GM12891 (cell line): ENCODE data around the gene MEFV.

Experiments used
- POLR2A ChIP-seq: IDR thresholded peaks from 2 replicates; pipeline ENCODE4 v1.6.1; 2011; ENCODE audit warnings: low read depth, low read length, control low read depth
- POLR2AphosphoS5 ChIP-seq: IDR thresholded peaks from 2 replicates; pipeline ENCODE4 v1.6.1; 2011; ENCODE audit warnings: low read depth, low read length, control low read depth
- SPI1 ChIP-seq: IDR thresholded peaks from 2 replicates; pipeline ENCODE4 v1.6.1; 2011; ENCODE audit warnings: low read depth, low read length, control low read depth
- TAF1 ChIP-seq: IDR thresholded peaks from 2 replicates; pipeline ENCODE4 v1.6.1; 2011; ENCODE audit warnings: low read depth, low read length, control low read depth

DNA sequence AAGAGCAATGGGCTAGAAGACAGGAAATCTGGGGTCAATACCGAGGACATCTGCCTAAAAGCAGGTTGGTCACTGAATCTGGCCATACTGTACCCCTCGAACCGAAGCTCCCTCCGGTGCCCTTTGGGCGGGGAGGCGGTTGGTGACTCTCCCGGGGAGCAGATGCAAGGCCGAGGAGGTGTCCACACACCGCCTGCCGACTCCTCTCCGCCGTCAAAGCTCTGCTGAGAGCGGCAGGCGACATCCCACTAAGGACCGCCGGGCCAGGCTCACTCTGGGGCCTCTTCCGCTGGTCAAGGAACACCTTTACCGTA, 21.9 kb downstream of the MEFV start:
- TF ChIP-seq POLR2A: no peak
- TF ChIP-seq POLR2AphosphoS5: no peak
- no peak for TF ChIP-seq TAF1
- TF ChIP-seq SPI1: no peak
